GM18517 (cell line): ENCODE results near the gene EFS.
"Not testable (repeated sequence)": the region's sequence is repeated elsewhere in the genome, so short reads cannot be mapped to it uniquely, and the experiment has no call there.

Experiments
- ATAC-seq: cut with Tn5 transposase; IDR thresholded peaks from one replicate; pipeline ENCODE4 v1.9.1; 2021; ENCODE audit warnings: mild to moderate bottlenecking, moderate library complexity; ENCODE audit not compliant: unreplicated experiment

Gene EFS

DNA sequence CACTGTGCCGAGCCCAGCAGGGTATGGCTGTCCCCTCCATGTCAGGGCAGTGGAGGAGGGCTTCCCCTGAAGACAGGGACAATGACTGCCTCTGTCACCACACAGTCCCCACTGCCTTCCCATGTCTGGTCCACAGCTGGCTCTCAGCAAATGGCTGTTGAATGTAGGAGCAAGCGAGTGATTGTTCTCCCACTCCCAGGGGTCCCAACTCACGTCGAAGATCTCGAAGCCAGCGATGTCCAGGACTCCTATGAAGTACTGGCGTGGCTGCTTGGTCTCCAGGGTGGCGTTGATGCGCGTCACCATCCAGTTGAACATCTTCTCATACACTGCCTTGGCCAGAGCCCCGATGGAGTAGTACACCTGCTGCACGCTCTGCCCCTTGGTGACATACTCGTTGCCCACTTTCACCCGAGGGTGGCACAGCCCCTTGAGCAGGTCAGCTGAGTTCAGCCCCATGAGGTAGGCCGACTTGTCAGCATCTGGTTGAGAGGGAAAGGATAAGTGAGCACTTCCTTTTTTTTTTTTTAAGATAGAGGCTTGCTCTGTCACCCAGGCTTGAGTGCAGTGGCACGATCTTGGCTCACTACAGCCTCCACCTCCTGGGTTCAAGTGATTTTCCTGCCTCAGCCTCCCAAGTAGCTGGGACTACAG is 35.7 kb upstream of the EFS start:
- not testable (repeated sequence) for ATAC-seq

DNA sequence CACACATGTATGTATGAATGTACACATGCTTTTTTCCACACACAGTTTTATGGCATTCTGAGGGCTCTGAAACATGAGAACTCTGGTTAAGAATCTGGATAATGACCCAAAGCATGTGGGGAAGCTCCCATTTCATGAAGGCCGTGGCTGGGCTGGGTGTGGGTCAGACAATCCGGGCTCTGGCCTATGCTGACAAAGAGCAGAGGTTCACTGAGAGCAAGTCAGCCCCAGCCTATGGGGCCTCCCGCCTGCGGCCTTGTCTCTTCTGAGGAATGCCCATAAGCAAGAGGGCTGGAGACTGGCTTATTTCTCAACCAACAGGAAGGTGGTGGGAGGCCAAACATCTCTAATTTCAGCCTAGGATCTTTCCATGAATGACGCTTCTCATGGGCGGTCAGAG is 34.6 kb upstream of the EFS start:
- ATAC-seq = no peak

DNA sequence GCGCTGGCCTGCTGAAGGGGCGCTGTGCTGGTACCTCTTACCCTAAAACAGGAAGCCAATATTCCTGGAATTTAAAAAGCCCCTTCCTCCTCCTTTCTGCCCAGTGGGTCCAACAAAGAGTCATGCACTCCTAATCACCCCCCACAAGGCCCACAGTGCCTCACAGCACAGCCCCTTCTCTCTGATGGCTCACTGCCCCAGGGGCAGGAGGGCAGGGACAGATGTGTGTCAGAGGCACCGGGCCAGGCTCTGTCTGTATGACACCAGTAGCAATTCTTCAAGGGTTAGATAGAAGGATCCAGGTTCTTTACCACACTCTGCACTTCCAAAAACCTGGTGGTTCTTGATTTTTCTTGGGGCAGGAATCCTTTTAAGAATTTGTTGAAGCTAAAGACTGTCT is 34.2 kb upstream of the EFS start:
- no peak for ATAC-seq

DNA sequence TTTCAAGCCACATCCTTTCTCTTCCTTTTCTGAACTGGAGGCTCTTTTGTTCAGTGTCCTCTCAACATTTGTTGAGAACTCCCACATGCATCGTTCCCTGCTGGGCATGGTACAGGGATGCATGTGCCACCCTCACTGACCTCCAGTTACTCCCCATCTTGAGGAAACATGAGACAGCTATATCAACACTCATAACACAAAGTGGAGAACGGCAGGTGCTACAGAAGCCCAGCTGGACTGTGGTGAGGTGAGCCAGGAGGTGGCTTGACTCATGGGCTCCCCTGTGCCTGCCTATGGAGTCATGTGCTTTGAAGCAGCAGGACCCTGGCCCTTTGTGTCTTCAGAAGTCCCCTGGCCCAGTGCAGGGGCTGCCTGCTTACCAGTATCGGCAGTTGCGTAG is 33.4 kb upstream of the EFS start:
- no peak for ATAC-seq

DNA sequence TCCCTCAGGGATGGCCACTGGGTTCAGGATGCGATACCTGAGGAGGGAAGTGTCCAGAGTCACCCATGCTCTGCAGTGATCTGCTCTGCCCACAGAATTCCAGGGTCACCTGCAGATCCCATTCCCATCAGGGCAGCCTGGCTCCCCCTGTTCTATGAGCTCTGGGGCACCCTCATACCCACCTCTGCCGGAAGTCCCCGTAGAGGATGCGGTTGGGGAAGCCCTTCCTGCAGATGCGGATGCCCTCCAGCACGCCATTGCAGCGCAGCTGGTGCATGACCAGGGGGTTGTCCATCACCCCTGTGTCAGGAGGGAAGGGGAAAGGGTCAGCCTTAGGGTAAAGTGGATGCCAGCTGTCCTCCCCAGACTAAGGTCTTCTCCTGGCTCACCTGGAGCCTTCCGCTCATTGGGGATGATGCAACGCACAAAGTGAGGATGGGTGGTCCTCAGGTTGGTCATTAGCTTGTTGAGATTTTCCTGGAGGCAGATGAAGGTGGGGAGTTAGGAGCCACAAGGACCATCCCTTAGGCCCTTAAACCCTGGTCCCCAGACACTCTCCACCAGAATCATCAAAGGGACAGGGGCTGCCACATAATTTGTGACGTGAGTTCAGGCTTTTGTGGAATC is 31.9 kb upstream of the EFS start:
- ATAC-seq = no peak

DNA sequence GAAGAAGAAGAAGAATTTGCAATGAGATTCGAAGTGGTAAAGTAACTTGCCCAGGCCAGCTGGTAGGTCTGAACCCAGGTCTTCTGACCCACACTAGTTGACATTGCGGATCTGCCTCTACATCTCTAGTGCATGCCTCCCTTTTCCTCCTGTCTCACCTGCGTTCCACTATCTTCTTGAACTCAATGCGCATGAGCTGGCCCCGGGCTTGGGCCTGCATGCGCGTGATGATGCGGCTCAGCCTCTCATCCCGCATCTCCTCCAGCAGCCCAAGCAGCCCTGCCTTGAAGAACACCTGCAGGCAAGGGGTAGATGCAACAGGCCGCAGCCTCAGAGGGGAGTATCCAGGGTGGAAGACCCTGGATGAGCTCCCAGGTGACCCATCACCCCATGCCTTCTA is 31.2 kb upstream of the EFS start:
- no peak for ATAC-seq

DNA sequence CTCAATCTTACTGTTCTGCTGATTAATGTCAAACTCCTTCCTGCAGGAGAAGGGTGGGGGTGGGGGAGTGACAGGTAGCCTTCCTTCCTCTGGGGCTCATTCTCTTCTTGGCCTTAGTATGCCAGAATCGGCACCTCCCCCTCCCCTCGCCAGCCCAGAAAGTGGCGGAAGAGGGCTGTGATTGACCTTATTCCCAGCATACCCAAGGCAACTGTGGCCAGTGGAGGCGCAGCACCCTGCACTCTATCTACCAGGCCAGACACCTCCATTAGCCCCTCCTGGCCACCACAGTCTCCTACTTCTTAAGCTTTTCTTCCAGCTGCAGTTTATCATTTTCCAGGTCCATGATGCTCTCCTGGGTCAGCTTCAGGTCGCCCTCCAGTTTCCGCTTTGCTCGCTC is 27.6 kb upstream of the EFS start:
- ATAC-seq = no peak

DNA sequence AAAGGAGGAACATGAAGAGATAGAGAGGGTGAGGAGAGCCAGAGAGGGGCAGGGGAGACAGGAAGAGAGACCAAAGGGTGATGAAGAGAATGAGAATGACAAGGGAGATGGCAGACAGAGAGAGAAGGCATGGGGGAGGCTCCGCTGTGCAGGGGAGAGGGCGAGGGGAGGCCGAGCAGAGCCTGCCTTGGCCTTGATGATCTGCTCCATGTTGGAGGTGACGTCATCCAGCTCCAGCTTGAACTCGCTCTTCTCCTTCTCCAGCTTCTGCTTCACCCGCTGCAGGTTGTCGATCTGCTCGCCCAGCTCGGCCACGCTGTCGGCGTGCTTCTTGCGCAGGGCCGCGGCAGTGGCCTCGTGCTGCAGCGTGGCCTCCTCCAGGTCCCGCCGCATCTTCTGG is 24.9 kb upstream of the EFS start:
- not testable (repeated sequence) for ATAC-seq

DNA sequence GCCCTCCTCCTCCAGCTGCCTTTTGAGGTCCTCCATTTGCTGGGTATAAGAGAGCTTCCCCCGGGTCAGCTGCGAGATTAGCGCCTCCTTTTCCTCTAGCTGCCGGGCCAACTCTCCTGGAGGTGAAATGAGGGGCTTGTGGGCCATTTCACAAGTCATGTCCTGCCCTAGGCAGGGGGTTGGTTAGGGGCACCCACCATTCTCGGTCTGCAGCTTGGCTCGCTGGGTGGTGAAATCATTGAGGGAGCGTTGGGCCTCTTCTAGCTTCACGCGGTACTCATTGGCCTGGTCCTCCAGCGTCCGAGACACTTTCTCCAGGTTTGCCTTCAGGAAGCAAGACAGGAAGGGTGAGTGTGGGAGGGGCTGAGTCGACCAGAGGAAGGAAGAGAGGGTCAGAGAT is 24.4 kb upstream of the EFS start:
- no peak for ATAC-seq

DNA sequence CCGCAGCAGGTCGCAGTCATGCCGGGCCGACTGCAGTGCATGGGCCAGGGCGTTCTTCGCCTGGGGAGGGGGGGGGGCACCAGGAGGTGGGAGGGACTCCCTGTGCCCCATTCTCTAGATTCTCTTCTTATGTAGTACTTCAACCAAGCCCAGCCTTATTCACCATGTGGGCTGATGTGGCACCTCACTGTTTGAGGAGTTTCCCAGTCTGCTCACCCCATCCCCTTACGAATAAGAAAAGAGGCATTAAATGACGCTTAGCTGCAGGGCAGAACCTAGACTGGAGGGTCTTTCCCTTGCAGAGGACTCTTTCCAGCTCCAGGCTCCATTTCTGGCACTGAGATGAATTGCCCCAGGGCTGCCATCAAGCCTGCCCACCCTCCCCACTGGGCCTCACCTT is 24.0 kb upstream of the EFS start:
- ATAC-seq = no peak

DNA sequence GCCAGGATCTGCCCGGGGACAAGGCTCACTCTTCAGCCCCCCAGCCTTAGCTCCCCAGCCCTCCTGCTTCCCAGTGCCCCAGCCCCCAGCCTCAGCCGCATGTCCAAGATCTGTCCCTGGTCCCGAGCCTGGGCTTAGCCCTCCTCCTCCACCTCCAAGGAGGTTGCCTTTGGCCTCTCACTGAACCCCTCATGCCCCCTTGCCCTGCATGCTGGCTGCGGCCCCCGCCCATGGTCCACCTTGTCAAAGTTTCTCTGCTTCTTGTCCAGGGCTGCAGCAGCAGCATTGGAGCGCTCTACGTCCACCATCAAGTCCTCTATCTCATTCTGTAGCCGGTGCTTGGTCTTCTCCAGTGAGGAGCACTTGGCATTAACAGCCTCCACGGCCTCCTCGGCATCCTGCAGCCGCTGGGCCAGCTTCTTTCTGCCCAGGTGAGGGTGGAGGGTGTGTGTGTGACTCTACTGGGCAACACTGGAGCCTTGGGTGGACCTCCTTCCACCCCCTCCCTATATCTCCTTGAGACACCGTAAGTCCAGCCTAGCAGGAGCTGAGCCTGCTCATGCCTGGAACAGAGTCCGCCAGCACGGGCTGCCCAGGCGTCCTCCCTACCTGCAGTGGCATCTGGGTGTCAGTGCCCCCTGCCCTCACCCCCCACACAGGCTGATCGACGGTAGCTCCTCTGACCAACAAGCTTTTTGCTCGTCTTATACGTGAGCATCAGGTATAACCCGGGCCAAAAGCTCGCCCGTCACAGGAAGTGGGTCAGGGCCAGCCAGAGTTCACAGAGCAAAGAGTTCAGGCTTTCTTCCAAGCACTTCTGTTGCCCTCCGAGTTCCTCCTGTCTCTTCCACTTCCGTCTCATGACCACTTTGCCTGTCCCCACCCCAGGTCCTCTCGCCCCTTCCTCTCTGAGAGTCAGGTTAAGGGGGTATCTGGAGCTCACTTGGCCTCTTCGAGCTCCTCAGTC is 23.2 kb upstream of the EFS start:
- ATAC-seq = no peak

DNA sequence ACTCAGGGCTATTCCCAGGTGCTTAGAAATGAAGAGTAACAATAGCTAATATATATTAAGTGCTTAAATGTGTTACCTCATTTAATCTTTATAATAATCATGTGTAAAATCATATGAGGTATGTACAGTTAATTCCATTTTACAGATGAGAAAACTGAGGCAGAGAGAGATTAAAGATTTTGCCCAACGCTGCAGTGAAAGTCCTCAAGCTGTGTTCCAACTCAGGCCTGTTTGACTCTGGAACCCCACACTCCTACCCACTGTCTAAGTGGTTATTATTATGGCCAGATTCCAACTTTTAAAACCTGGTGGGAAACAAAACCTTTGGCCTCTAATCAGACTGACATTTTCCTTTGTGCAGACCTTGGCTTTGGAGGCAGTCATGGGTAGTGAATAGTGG is 22.0 kb upstream of the EFS start:
- ATAC-seq = no peak

DNA sequence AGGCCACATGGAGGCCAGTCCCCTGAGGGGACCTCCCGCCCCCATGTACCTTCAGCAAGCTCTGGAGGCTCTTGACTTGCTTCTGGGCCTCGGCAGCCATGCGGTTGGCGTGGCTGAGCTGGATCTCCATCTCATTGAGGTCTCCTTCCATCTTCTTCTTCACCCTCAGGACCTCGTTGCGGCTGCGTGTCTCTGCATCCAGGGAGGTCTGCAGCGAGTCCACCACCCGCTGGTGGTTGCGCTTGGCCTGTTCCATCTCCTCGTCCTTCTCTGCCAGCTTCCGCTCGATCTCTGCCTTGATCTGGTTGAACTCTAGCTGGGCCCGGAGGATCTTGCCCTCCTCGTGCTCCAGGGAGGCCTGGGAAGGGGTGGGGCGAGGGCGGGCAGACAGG is 21.3 kb upstream of the EFS start:
- not testable (repeated sequence) for ATAC-seq

DNA sequence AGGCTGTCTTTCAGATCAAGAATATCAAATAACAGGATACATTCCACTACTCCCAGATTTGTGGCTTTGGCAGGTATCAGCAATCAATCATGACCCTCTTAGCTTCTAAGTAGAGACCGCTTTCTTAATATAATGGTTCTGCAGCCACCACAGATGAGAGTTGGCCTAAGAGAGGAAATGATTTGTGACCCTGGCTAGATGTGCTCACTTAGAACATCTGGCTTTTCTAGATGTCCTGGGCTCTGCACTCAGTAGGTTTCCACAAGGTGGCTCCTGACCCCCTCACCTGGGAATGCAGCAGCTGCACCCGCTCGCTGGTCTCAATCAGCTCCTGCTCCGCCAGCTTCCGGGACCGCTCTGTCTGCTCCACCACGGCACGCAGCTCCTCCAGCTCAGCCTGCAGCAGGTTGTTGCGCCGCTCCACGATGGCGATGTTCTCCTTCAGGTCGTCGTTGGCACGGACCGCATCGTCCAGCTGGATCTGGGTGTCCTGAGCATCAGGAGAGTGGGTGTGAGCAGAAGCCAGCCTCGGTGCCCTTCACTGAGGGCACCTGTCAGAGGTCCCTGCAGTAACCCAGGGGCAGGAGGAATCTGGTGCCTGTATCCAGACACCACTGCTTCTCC is 20.8 kb upstream of the EFS start:
- ATAC-seq = no peak

DNA sequence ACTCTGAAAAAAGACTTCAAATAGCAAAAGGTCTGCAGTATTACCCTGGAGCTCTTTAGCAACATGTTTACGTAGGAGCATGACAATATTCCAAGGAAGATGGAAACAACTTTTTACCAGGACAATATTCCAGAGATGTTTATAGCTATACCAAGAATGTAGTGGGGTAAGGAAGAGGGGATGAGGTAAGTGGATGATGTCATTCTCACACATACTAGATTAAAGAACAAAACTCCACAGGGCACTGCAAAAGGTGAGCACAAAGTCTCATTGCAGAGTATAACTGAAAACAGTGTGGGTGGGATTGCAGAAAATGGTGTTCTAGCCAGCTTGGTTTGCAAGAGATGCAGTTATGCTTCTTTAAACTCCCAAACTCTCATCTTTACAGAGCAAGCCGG is 20.3 kb upstream of the EFS start:
- no peak for ATAC-seq

DNA sequence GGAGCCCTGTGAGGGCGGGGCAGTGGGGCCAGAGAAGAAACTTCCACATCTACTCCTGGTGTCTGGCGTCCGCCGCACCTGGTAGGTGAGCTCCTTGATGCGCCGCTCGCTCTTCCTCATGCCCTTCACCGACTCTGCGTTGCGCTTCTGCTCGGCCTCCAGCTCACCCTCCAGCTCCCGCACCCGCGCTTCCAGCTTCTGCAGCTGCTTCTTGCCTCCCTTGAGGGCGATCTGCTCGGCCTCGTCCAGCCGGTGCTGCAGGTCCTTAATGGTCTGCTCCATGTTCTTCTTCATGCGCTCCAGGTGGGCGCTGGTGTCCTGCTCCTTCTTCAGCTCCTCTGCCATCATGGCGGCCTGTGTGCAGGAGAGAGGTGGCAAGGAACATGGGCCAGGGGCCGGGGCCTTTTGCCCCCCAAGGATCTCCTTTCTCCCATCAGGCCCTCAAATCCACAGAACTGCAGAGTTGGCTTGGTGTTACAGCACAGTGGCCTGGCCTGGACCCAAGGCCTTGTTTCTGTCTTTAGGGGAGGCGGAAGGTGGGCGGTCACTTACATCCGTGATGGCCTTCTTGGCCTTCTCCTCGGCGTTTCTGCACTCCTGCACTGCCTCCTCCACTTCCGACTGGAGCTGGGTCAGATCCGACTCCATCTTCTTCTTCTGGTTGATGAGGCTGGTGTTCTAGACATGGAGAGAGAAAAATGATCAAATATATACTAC is 19.6 kb upstream of the EFS start:
- no peak for ATAC-seq

DNA sequence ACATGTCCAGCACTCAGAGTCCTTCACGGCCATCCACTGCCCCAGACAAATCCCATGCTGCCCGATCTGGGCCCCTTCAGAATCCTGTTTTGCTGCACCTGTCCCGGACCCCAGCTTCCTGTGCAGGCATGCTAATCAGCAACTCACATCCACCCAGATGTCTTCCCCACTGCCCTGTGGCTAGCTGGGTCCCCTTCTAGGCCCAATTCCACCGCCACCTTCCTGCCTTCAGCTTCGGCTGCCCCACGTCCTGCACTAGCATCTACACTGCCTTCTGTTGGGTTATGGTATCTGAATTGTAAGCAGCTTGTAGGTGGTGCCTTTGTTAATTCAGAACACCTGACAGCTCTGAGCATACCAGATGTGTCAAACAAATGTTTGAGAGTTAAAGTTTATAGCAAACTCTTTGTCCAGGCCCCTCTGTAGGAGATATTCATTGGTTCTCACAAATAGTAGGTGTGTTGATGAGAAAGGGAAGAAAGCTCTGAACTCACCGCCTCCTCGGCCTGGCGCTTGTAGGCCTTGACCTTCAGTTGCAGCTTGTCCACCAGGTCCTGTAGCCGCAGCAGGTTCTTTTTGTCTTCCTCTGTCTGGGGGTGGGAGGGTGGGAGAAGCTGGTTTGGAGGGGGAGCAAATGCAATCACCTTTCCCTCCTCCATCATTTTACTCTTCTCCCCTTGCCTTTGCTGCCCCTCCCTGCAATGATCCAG is 17.9 kb upstream of the EFS start:
- ATAC-seq = no peak

DNA sequence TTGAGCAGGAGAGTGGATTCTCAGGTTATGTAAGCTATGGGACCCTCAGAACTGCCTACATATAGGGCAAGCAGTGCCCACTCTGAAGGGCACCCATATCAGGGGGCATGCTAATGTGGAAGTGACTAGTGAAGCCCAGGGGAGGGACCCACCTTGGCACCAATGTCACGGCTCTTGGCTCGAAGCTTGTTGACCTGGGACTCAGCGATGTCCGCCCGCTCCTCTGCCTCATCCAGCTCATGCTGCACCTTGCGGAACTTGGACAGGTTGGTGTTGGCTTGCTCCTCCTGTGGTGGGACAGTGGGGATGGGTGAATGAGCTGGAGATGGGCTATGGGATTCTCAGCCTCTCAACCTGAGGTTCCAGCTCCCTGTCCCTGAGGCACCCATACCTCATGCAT is 17.3 kb upstream of the EFS start:
- no peak for ATAC-seq

DNA sequence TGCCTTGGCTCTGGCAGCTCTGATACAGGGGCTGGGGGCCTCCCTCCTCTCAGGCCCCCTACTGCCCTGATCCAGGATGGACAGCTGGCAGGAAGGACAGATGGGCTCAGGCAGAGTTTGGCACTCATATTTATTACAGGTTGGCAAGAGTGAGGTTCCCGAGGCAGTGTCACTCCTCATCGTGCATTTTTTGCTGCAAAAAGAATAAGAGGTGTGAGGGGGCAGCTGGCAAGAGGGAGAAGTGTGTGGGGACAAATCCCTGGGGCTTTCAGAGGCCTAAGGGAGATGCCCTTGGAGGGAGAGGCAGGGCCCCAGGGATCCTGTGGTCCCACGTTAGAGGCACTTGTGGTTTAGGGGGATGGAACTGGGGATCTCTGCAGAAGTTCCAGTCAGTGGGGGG is 16.9 kb upstream of the EFS start:
- no peak for ATAC-seq

DNA sequence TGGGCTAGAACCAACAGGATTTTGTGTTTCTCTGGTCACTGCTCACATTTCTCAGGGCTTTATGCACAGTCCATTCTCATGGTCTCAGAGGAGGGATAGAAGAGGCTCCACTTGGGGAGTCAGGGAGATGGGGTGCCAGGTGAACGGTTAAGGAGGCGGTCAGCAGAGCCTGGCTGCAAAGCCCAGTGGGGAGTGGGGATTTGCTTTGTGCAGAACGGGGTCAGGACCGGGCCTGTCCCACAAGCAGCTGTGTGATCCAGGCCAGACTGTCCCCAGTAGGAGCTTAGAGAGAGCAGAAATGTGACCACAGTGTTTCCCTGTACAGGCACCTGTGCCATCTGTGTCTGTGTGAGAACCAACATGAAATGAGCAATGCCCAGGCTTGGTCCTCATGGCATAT is 16.0 kb upstream of the EFS start:
- ATAC-seq = no peak
